ENCODE data around the gene MGLL. TPM values are rescaled to one million over a fixed set of nuclear protein-coding genes. Genes with fewer than 3 reads are reported as not detected.

The MGLL gene
- total RNA-seq, 2 donors from 2014 or later, result 123 to 200 TPM

DNA sequence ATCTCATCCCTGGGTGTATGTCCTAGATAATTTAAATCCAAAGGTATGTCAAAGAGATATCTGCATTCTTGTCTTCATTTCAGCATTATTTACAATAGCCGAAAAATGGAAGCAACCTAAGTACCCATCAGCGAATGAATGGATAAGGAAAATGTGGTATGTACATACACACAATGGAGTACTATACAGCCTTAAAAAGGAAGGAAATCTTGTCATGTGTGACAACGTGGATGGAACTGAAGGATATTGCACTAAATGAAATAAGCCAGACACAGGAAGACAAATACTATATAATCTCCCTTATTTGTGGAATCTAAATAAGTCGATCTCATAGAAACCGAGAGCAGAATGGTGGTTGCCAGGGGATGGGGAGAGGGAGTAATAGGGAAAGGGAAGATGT lies 16.8 kb upstream of the MGLL start:
- no peak for DNase-seq
- Histone ChIP-seq H3K4me3 (no peak overlapping the region), H3K4me1 (no peaks in the 10 kb centered on the region), H3K9ac (ENCODE audit: low read depth in 2 of 2, low read length in 2 of 2) (no peak overlapping the region), H3K27ac (no peak overlapping the region), H3K27me3 (no peaks in the 10 kb centered on the region), H3K9me3 (no peaks in the 10 kb centered on the region), H3K36me3 (no peaks in the 10 kb centered on the region)
- TF ChIP-seq, protein P1, sequence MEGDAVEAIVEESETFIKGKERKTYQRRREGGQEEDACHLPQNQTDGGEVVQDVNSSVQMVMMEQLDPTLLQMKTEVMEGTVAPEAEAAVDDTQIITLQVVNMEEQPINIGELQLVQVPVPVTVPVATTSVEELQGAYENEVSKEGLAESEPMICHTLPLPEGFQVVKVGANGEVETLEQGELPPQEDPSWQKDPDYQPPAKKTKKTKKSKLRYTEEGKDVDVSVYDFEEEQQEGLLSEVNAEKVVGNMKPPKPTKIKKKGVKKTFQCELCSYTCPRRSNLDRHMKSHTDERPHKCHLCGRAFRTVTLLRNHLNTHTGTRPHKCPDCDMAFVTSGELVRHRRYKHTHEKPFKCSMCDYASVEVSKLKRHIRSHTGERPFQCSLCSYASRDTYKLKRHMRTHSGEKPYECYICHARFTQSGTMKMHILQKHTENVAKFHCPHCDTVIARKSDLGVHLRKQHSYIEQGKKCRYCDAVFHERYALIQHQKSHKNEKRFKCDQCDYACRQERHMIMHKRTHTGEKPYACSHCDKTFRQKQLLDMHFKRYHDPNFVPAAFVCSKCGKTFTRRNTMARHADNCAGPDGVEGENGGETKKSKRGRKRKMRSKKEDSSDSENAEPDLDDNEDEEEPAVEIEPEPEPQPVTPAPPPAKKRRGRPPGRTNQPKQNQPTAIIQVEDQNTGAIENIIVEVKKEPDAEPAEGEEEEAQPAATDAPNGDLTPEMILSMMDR (IDR thresholded peaks at IDR 0.05), result no peak
- intact Hi-C loops (cut with DNase I), result loop anchor here (10.0 kb wide), 1 partner anchor 264 kb away; no protein-coding TSS in a partner anchor

DNA sequence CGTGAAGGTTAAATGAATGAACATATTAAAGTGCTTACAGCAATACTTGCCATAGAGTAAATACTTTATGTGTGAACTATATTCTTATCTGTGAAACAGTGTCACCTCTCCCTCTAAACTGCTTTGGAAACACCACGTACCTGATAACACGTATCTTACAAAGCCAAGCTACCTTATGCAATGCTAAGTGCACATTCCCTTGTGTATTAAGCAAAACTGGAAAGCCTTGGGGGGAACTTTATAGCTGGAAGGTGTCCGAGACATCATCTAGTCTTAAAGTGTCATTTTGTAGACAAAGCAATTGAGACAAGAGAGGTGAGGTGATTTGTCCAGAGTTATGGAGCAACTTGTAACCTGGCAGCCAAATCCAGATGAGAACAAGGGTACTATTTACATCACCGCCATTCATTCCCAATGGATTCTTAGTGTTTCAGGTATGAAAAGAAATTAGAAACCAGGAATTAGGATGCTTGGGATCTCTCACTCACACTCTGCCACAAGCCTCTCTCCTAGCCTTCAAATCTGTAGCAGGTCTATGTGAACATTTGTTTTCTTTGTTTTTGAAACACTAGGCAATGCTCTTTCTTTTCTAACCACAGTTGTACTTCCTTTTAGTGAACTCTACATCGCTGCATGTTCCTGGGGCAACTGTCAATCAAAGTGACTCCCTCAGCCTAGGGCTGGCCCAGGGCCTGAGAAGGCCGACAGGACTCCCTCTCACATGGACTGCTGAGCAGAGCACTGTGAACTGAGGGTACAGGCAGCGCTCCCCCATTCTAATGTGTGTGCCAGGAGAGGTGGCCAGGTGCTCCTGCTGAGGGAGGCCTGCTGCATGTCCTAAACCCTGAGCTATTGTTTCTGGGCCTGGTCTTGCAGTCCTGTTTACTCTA lies 13.9 kb upstream of the MGLL start:
- Histone ChIP-seq H3K9me3 (no peaks in the 10 kb centered on the region), H3K27ac (no peak overlapping the region), H3K27me3 (no peaks in the 10 kb centered on the region), H3K4me3 (no peak overlapping the region), H3K36me3 (no peaks in the 10 kb centered on the region), H3K4me1 (no peaks in the 10 kb centered on the region), H3K9ac (ENCODE audit: low read depth in 2 of 2, low read length in 2 of 2) (no peak overlapping the region)
- no peak for DNase-seq
- intact Hi-C loops (cut with DNase I), result loop anchor here (10.0 kb wide), 1 partner anchor 261 kb away; no protein-coding TSS in a partner anchor
- TF ChIP-seq, protein P1 (IDR thresholded peaks at IDR 0.05), result no peak

DNA sequence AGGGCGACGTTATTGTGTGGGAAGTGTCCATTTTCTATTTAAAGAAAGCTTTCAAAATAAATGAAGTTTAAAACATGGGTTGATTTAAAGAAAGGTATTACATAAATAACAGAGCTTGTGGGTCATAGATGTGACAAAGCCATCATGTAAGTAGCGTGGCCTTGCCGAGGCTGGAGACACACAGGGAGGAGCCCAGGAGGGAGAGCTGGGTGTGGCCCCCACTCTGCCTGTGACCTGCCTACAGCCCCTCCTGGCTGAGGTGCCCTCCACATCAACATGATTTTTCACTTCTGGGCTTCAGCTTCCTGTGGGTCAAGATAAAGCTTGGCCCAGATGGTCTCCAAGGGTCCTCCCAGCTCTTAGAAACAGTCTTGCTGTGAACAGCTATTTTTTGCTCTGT lies 12.5 kb upstream of the MGLL start:
- intact Hi-C loops (cut with DNase I), result loop anchor here (5.0 to 10.0 kb wide), 4 partner anchors 138 to 260 kb away; no protein-coding TSS in a partner anchor

DNA sequence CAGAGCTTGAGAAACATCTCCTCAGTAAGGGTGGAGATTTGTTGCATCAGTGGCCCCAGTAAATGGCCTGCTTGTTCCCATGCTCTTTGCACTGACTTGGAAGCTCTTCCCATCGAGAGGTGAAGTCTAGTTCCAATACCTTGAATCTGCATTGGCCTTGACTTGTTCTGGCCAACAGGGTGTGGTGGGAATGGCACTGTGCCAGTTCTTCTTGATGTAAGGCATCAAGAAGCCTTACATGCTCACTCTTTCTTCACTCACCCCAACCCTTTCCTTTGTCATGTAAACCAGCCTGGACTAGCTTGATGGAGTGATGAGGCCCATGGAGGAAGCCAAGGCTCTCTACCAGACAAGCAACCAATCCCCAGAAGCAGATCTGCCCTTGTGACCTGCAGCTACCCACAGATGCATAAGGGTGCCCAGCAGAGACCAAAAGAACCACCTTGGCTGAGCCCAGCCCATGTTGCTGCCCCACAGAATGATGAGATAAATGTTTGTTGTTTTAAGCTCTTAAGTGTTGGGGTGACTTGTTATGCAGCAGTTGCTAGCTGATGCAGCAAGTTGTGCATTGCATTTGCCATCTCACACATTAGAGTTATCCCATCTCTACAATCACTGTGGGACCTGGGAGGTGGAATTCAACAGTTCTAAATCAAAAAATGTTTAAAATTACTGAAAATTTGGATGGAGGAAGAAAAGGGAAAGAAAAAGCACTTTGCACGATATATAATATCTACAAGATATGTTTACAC lies 11.1 kb upstream of the MGLL start:
- Histone ChIP-seq H3K4me1 (no peaks in the 10 kb centered on the region), H3K4me3 (no peak overlapping the region), H3K27me3 (no peaks in the 10 kb centered on the region), H3K27ac (no peak overlapping the region), H3K9ac (ENCODE audit: low read depth in 2 of 2, low read length in 2 of 2) (no peak overlapping the region), H3K36me3 (no peaks in the 10 kb centered on the region), H3K9me3 (no peaks in the 10 kb centered on the region)
- intact Hi-C loops (cut with DNase I), result loop anchor here (5.0 to 10.0 kb wide), 4 partner anchors 139 to 259 kb away; no protein-coding TSS in a partner anchor
- TF ChIP-seq, protein P1 (IDR thresholded peaks at IDR 0.05), result no peak
- no peak for DNase-seq

More for the DNA sequence above, 12.5 kb upstream of the MGLL start:
- no peak overlapping the region for H3K4me3 ChIP-seq
- H3K4me1 ChIP-seq, result no peaks in the 10 kb centered on the region
- TF ChIP-seq, protein P1 (IDR thresholded peaks at IDR 0.05), result no peak
- H3K27ac ChIP-seq, result no peak overlapping the region
- no peaks in the 10 kb centered on the region for H3K9me3 ChIP-seq
- H3K27me3 ChIP-seq, result no peaks in the 10 kb centered on the region
- H3K9ac ChIP-seq (ENCODE audit: low read depth in 2 of 2, low read length in 2 of 2), result no peak overlapping the region
- H3K36me3 ChIP-seq, result no peaks in the 10 kb centered on the region
- no peak for DNase-seq

DNA sequence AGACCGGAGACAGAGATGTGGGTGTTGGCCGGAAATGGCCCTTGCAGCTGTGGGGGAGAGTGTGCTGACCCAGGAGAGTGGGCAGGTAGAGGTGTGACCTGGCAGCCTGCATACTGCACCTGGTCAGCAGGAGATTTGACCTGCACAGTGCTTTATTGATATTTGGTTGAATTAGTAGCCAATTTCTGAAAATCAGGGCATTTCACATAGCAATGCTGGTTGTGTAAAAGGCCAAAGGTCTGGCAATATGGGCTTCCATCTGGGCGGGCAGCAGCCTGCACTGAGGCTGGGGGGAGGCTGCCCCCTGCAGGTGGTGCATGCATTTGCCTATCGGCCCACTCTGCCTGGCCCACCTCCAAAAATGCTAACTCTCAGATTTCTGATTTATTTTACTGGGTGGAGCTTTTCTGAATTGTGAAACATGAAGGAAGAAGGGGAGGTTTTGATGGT lies 9.4 kb upstream of the MGLL start:
- no peaks in the 10 kb centered on the region for H3K4me1 ChIP-seq
- H3K9ac ChIP-seq (ENCODE audit: low read depth in 2 of 2, low read length in 2 of 2), result no peak overlapping the region
- no peaks in the 10 kb centered on the region for H3K27me3 ChIP-seq
- no peaks in the 10 kb centered on the region for H3K36me3 ChIP-seq
- intact Hi-C loops (cut with DNase I), result loop anchor here (5.0 to 10.0 kb wide), 4 partner anchors 139 to 257 kb away; no protein-coding TSS in a partner anchor
- H3K4me3 ChIP-seq, result no peak overlapping the region
- H3K9me3 ChIP-seq, result no peaks in the 10 kb centered on the region
- no peak overlapping the region for H3K27ac ChIP-seq
- TF ChIP-seq, protein P1 (IDR thresholded peaks at IDR 0.05), result peak; percentile 85
- DNase-seq, result peak; percentile 81
